22Rv1 (cell line): ENCODE data around the gene ACAD8.

Source experiments
- CTCF ChIP-seq: fragments of 450-650 bp; IDR thresholded peaks from 2 replicates; pipeline ENCODE4 v1.5.1; 2017; ENCODE audit warnings: mild to moderate bottlenecking
- ZFX ChIP-seq: fragments of 450-650 bp; IDR thresholded peaks from 2 replicates; pipeline ENCODE4 v1.6.1; 2017; ENCODE audit warnings: antibody characterized with exemption, borderline replicate concordance

- no peak for TF ChIP-seq CTCF
- no peak for TF ChIP-seq ZFX
Measured at GRCh38 chr11:134248910-134249480, 4.4 kb upstream of the ACAD8 start.
